Measurements from ENCODE around the gene KLHL33.

DNA sequence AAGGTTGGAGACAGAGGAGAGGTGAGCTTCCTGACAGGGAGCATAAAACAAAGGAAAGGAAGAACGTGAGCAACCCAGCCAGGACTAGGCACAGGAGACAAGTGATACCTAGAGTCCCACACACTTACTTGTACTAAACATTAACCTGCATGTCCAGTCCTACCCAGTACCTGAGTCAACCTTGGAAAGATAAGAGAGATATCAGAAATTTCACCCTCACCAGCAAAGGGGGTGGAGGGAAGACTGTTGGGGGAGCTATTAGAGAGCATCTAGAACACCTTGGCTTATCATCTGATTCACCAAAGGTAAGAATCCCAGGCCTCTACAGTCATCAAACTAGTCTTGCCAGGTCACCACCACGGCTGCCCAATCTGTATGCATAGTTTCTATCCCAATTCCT is 11.1 kb downstream of the KLHL33 start:
- TF ChIP-seq, protein P1, sequence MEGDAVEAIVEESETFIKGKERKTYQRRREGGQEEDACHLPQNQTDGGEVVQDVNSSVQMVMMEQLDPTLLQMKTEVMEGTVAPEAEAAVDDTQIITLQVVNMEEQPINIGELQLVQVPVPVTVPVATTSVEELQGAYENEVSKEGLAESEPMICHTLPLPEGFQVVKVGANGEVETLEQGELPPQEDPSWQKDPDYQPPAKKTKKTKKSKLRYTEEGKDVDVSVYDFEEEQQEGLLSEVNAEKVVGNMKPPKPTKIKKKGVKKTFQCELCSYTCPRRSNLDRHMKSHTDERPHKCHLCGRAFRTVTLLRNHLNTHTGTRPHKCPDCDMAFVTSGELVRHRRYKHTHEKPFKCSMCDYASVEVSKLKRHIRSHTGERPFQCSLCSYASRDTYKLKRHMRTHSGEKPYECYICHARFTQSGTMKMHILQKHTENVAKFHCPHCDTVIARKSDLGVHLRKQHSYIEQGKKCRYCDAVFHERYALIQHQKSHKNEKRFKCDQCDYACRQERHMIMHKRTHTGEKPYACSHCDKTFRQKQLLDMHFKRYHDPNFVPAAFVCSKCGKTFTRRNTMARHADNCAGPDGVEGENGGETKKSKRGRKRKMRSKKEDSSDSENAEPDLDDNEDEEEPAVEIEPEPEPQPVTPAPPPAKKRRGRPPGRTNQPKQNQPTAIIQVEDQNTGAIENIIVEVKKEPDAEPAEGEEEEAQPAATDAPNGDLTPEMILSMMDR (IDR thresholded peaks at IDR 0.05; ENCODE audit: low read length): no peak
- TF ChIP-seq EZH2phosphoT487 (IDR thresholded peaks at IDR 0.05; ENCODE audit: low read length): no peak

All from MM.1S (cell line).